GM21367 (cell line): ENCODE data around the gene MST1R.

Source experiments
- ATAC-seq: cut with Tn5 transposase; IDR thresholded peaks from one replicate; pipeline ENCODE4 v1.9.1; 2021; ENCODE audit not compliant: unreplicated experiment

The MST1R gene

DNA sequence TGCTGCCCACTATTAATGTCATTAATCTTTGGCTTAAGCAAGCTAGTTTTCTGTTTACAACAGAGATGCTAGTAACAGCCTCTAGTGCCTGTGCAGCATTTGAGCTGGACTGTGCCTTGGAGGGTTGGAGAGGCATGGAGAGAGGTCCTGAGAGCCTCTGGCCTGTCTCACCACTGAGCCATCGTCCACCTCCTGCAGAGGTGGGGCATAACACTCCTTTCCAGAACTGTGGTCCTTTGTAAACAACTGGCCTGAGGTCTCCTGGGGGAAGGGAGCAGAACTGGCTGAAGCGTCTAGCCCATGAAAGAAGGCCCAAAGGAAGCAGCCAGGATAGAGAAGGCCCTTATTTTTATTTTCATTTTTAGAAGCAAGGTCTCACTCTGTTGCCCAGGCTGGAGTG lies 24.0 kb downstream of the MST1R start:
- no peak for ATAC-seq

DNA sequence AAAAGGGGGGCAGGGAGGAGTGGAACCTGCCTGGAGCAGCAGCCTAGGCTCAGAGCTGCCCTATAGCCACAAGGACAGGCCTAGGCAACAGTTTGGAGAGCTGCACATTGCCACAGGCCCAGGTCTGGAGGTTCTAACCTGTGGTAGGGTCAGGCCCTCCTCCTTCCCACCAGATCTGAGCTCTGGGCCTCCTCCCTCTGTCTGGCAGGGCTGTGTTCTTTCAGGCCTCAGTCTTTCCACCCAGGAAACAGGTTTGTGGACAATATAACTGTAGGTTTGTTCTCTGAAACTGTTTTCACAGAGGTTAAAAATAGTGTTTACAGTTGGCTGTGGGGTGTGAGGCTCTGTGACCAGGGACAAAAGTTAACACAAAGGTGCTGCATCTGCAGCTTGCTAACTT lies 25.0 kb downstream of the MST1R start:
- no peak for ATAC-seq

DNA sequence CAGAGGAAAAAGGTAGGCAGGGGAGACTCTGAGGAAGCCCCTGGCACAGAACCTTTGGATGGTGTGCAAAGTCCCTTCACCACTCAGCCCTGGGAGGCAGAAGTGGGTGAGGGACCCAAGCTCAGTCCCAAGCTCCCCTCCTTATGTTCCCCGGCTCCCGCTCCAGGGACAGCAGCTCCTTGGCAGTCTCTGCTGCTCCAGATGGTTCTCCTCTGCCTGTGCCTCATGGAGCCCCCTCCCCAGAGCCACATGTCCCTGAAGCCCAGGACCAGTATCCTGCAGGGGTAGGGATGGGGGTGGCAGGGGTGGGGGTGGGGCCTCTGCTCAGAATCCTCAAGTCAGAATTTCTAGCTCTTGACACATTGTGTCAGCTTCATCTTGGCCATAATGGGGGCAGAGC lies 26.0 kb downstream of the MST1R start:
- ATAC-seq = no peak

DNA sequence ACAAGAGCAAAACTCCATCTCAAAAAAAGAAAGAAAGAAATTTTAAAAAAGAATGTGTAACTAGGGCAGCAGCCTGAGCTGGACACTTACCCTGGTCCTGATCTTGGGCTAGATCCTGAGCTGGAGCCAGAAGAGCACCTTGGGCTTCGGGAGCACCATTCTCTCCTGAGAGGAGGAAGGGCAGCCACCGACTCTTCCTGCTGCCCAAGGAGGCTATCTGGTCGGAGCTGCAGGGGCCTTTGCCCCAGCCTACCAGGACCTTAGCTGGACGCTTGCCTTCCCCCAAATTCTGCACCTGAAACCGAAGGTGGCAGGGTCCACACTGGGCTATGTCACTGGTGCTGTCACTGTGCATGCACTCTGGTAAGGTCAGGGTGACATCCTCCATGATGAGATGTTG lies 27.1 kb downstream of the MST1R start:
- ATAC-seq = no peak

DNA sequence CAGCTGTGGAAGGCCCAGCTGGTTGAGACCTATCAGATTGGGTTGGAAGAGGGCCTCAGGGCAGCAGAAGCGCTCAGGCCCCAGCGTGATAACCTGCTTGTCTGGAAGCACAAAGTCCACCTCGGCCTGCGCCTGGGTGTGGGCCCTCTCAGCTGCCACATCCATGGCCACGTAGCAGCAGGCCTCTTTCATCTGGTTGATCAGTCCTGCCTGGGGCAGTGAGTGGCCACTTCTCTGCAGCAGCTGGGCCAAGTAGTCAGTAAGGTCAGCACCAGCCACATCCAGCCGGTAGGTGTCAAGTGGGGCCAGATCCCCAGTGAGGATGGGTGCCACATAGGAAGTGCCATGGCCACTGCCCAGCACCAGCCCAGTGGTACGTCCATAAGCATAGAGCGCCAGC lies 30.1 kb downstream of the MST1R start:
- no peak for ATAC-seq

DNA sequence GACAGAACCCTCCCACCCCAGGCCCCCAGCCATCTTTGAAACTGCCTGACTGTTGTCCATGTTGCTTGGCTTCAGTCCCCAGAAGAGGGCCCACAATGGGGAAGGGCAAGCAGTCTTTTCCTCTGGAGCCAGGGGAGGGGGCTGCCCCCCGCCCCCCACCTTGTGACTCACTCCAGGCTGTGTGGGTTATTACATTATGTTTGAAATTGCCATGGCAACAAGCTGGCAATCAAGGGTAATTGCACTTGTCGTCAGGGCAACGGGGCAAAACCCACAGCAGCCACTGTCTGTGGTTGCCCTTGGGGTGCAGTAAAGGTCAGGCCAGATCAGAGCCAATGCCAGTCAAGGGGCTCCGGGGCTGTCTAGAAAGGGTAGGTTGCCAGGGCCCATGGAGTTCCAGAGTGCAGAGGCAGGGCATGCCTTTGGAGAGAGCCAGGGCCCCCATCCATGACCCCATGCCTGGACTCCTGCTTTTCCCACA lies 30.8 kb downstream of the MST1R start:
- ATAC-seq = no peak

DNA sequence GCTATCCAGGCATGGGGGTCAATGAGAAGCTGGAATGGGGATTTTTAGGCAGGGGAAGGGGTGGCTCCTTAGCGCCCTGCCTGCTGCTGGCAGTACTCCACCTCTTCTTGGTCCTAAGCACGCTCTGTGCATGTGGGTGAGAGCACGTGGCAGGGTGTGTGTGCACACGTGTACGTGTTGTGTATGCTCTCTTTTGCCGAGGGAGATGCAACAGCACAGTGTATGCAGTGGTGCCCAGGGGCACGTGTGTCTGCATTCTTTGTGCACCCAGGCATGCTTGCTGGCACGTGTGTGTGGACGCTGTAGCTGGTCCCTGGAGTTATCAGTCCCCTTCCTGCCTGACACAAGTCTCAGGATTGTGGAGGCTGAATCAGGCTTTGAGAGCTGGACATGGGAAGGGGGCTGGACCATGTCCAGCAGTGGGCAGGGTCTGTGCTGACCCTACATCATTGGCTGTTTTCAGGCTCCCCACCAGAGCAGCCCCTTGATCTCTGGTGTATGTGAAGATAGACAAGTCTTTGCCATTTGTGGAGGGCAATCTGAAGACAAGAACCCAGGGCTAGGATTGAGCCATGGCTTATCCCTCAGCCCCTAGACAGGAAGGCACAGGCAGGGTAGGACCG lies 32.0 kb downstream of the MST1R start:
- ATAC-seq = no peak

DNA sequence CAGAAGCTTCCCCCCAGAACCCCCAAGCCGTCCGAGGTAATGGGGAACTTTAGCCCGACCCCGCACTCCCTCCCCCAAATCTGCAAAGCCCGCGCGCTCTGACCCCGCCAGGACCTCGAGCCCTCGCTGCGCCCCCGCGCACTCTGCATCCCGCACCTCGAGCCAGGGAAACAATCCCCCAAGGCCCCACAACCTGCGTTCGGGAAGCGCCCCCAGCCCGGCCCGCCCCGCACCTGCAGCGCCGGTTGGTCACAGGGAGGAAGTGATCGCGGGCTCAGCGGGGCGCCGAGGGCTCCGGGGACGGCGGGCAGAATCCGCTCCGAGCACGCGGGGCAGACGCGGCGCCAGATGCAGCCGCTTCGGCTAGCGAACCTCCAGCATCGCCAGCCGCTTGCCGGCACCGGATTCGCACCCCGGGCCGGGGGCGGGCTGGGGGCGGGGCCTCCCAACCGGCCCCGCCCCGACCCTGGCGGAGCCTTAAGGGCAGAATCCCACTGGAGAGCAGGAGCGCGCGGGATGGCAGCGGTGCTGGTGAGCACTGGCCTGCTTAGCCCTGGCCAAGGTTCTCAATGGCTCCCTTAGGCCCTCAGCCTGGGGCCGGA lies 34.0 kb downstream of the MST1R start, which contains the start of gene CAMKV:
Gene CAMKV, minus strand, starts transcription at position 382 of the 602 bp plus-strand sequence. CDS start 7,518 bp downstream, outside the sequence.
- no peak for ATAC-seq

DNA sequence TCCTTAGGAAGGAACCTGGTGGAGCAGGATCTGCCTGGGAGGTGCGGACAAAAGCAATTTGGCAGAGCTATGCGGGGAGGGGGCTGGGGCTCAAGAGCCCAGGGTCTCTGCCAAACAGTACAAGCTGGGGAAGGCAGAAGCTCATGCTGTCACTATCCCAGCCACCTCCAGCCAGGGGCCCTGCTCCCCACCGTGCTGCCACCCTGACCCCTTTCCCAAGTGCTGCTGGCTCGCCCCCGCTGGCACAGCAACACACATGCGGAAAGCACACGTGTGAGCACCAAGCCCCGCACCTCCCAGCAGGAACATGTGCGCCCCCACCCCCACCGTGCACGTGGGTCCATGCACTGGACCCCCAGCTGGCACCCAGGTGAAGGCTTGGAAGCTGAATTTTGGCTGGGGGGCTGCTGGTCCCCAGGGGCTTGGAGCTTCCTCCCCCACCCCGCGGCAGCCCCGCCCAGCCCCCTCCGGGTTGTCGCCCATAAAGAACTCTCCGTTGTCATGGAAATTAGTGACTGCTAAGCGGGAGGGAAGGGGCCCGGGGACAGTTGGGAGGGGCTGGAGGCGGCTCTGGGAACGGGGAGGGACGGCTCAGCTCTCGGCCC lies 34.7 kb downstream of the MST1R start:
- no peak for ATAC-seq

DNA sequence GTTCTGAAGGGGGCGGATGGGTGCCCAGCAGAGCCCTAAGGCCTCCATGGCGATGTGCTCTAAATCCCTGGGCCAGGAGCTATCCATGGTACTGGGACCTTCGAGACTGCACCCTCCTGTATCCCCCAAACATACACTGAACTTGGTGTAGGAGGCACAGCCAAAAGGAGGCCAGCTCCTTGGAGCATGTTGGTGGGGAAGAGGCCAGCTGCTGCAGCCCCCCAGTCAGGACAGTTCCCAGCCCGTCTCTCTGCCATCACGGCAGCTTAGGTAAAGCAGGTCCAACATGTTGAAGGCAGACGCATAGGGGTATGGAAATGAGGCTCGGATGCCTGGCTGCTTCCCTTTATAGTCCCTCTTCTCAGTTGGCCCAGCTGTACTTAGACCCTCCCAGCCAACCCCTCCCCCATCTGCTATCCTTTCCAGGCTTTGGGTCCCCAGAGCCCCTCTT lies 35.8 kb downstream of the MST1R start:
- ATAC-seq = no peak

DNA sequence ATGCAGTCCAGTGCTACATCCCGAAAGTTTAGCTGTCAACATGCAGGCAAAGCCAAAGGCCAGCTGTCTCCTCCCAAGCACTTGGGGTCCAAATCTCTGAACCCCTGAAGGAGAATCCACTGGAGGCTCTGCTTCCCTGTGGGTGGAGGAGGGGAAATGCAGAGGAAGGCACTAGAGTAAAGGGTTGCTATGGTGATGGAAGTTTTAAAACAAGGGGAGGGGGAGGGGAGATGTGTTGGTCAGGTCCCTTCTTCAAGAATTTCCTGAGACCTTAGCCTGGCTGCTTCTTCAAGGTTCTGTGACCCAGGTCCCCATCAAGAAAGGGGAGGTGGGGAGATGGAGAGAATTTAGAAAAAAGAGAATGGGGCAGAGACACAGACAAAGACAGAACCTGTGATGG lies 36.3 kb downstream of the MST1R start:
- ATAC-seq = no peak

DNA sequence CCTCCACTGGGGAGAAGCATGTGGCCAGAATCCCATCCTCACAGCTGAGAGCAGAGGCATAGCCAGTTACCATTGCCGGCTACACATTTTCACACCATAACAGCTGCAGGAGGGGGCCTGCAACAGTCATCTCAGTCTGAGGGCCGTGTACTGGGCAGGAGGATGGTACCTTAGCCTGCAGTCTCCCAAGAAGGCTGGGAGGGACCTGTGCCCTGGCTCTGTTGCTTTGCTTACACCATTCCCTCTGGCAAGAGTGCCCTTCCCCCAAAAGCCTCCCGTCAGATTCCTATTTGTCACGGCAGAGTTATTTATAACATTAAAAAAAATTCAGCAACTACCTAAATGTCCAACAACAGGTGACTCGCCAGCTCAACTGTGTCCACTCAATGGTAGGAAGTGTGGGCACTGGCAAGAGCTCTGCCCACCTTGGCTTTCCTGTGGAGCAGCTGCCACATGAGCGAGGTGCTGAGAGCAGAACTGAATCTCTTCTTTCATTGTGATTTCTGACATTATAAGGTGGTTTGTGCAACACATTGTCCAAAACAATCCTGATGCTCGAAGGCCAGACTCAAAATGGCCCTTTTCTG lies 38.4 kb downstream of the MST1R start:
- ATAC-seq = no peak

DNA sequence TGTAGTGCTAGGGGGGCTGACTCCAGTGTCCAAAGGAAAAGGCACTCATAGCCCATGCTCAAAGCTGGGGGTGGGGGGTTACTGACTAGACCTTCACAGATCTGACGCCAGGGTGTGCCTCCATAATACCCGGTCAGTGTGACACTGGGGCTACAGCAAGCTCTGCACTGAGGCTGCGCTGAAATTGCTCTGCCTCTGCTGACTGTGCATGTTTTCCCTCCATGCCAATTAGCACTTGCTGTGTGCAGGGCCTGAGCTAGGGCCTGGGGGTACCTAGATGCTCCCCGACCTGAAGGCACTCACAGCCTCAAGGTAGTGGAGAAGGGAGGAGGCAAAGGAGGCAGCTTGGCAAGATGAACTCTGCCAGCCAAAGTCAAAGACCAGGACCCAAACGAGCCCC lies 39.2 kb downstream of the MST1R start:
- no peak for ATAC-seq

DNA sequence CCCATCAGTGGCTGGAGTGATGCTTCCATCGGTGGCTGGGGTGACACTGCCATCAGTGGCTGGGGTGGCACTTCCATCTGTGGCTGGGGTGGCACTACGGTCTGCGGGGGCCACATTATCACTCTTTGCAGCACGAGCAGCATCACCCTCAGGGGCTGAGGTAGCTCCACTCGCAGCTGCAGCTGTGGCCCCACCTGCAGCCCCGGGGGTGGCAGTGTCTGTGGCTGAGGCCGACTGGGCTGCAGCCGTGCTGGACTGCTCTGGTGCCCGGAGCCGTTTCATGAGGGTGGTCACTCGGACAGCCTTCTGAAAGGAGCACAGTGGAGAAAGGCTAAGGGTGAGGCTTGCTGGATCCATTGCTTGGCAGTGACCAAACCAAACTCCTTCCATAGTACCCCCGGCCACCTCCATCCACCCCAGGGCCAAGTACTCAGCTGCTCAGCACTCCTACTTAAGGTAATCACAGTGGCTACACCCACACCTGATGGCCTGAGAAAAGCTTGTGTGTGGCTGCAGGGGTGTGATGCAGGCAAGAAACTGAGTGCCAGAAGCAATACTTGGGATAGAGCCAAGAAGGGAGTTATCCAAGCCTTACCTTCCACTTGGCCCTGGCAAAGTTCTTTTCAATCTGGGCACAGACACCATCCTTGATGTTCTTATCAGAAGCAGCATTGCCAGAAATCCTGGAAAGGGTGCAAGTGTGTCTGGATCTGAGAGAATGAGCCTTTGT lies 43.9 kb downstream of the MST1R start:
- no peak for ATAC-seq

DNA sequence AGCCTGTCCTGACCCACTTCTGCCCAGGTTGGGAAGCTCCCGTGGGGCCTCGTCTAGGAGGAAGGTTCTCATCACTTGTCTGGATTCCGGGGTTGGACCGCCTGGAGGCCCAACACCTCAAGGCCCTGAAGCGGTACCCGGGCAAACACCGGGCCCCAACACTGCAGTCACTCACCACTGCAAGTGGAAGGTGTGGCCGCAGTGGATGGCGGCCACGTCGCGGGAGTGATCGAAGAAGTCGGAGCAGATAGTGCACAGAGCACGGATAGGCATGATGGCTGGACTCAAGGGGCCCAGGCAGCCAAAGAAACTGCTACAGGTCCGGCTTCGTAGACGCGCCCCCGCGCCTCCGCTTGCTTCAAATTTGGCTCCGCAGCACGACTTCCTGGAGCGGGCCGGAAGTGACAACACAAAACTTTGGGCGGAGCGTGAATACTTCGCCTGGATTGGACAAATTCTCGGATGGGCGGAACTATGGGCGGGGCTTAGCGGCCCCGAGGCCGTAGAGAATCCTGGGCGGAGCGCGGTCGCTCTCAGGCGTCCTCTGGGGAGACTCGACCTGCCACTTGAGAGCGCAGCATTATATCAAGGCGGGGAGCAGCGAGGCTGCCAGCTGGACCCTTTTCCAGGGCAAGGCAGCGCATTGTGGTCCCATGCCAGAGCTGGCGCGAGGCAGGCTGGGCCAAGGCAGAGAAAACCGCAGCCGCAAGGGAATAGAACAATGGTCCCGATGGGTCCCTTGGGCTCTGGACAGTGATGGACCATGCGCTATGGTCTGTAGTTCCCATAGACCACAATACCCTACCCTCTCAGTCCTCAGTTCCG lies 47.3 kb downstream of the MST1R start, which contains the start of gene TRAIP:
Gene TRAIP, minus strand, starts transcription at position 384 of the 825 bp plus-strand sequence. Its CDS starts 111 bp downstream, at position 273.
- ATAC-seq = peak; percentile 91

DNA sequence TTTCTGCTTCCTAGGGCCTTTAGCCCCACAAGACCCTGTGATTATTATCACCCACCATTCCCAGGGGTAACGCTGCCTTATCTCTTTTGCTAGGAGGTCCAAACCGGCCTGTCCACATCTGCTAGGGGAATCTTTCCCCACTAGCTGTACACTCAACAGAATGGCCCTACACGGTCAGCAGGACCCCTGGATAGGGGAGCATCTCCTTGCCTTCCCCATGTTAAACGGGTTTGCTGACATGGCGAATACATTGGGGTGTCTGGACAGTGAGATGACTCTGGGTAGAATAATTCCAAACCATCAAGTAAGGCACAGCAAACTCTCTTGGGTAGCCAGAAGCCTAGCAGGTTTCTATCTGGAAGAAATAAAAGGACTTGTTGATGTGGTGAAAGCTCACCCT lies 48.0 kb downstream of the MST1R start:
- no peak for ATAC-seq

DNA sequence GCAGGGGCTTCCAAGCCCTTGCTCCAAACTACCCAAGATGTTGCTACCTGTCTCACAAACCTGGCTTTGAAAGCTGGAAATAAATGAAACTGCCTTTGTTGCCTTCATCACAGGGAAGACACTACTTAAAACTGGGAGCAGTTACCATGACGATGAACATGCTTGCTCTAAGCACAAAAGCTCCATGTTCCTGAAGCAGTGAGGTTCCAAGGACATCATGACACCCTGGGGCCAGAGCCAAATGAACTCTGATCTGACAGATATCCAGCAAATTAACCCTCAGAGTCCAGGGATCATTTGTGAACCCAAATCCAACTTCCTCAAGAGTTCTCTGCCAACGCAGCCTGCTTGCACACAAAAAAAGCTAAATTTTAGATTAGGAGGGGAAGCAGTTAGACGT lies 58.0 kb downstream of the MST1R start:
- no peak for ATAC-seq

DNA sequence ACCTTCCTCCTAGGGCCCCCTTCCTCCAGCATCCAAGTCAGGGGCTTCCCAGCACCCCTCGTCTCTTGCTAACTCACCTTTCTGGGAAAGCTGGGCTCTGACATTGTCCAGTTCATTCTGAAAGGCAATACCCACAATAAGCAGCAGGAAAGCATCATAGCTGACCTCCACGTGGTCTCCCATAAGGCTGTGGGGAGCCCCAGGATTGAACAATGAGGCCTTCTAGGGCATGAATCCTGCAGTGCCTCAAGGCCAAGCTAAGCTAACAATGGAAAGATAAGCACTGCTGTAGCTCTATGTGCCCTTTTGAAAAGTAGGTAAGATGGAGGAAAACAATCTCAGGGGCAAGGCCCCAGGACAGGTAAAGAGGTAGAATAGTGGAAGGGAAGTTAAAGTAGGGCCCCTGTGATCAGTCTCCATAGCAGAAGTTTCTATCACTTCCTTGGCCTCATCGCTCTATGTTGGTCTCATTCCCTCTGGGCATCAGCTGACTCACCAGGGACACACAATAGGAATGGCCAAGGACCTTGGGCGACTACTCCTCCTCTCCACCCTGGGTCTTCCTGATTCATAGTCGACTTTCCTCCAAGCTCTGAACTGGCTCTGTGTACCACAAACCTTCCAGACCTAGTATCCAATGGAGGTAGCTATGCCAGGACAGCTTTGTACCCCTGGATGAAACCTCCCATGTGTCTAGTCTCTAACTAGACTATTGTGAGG lies 59.0 kb downstream of the MST1R start:
- no peak for ATAC-seq

DNA sequence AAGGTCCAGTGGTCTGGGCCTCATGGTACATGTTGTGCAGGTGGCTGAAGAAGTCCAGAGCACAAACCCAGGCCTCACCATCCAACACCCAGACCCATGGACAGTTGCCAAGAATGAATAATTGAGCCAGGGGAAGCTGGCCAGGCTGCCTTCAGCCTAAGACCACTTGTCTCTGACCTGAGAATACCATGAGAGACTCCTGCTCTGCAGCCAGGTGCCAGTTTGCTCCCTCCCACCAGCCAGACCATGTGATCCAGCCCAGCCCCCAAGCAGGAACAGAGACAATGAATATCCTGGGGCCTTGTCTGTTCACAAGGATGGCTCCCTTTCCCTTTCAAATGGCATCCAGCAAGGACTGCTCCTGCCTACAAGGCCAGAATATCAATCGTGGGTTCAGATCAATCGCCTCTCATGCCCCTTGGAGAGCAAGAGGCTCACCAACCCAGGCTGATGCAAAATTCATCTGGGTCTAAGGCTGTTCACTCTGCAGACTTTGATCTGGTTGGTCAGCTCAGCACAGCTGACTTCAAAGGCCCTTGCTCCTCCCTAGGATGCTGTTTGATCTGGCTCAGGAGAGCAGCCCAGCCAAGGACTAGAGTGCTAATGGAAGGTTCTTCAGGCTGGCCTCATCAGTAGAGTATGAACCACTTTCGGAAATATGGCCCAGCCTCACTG lies 60.7 kb downstream of the MST1R start:
- no peak for ATAC-seq
